ENCODE measurements around the gene GREB1.

GREB1 gene

GRCh38 chr2:11515490-11515981 is 18.3 kb upstream of the GREB1 start:
- no peak for TF ChIP-seq CTCF (IDR thresholded peaks at IDR 0.05; ENCODE audit: extremely low read depth, insufficient read depth, missing control alignments)
- DNase-seq (ENCODE audit: low spot score), result no peak
- in situ Hi-C loops (cut with MboI; ENCODE audit: low pct_unique_long_range_greater_than_20kb, low sequenced_read_pairs, unreplicated experiment), result no loop called here

- no peak for DNase-seq (ENCODE audit: low spot score)
- in situ Hi-C loops (cut with MboI; ENCODE audit: low pct_unique_long_range_greater_than_20kb, low sequenced_read_pairs, unreplicated experiment), result no loop called here
- TF ChIP-seq CTCF (IDR thresholded peaks at IDR 0.05; ENCODE audit: extremely low read depth, insufficient read depth, missing control alignments), result no peak
Measured at GRCh38 chr2:11516984-11517648, 16.7 kb upstream of the GREB1 start.

GRCh38 chr2:11517906-11518305 is 15.9 kb upstream of the GREB1 start:
- in situ Hi-C loops (cut with MboI; ENCODE audit: low pct_unique_long_range_greater_than_20kb, low sequenced_read_pairs, unreplicated experiment), result no loop called here

GRCh38 chr2:11520092-11520693 is 13.7 kb upstream of the GREB1 start:
- DNase-seq (ENCODE audit: low spot score), result no peak
- in situ Hi-C loops (cut with MboI; ENCODE audit: low pct_unique_long_range_greater_than_20kb, low sequenced_read_pairs, unreplicated experiment), result no loop called here
- TF ChIP-seq CTCF (IDR thresholded peaks at IDR 0.05; ENCODE audit: extremely low read depth, insufficient read depth, missing control alignments), result no peak

More at GRCh38 chr2:11517906-11518305, 15.9 kb upstream of the GREB1 start:
- no peak for TF ChIP-seq CTCF (IDR thresholded peaks at IDR 0.05; ENCODE audit: extremely low read depth, insufficient read depth, missing control alignments)
- no peak for DNase-seq (ENCODE audit: low spot score)

GRCh38 chr2:11521775-11522174 is 12.1 kb upstream of the GREB1 start:
- DNase-seq (ENCODE audit: low spot score), result no peak
- in situ Hi-C loops (cut with MboI; ENCODE audit: low pct_unique_long_range_greater_than_20kb, low sequenced_read_pairs, unreplicated experiment), result no loop called here
- TF ChIP-seq CTCF (IDR thresholded peaks at IDR 0.05; ENCODE audit: extremely low read depth, insufficient read depth, missing control alignments), result no peak

- TF ChIP-seq CTCF (IDR thresholded peaks at IDR 0.05; ENCODE audit: extremely low read depth, insufficient read depth, missing control alignments), result no peak
- no peak for DNase-seq (ENCODE audit: low spot score)
- in situ Hi-C loops (cut with MboI; ENCODE audit: low pct_unique_long_range_greater_than_20kb, low sequenced_read_pairs, unreplicated experiment), result no loop called here
Measured at GRCh38 chr2:11524470-11524869, 9.4 kb upstream of the GREB1 start.
